ENCODE data around the gene CA11.
"Not testable (repeated sequence)": the region's sequence is repeated elsewhere in the genome, so short reads cannot be mapped to it uniquely, and the experiment has no call there.

CA11 gene

GRCh38 chr19:48646001-48646721 lies at the start of gene CA11:
Gene CA11, minus strand, starts transcription at chr19:48646187. Its CDS starts 555 bp downstream, at chr19:48645632.
- DNase-seq (ENCODE audit: low spot score): peak; percentile 95

- not testable (repeated sequence) for DNase-seq (ENCODE audit: low spot score)
Measured at GRCh38 chr19:48693629-48694028, 47.6 kb upstream of the CA11 start.

- no peak for DNase-seq (ENCODE audit: low spot score)
Measured at GRCh38 chr19:48689449-48689848, 43.5 kb upstream of the CA11 start.

GRCh38 chr19:48687776-48688175 lies 41.8 kb upstream of the CA11 start:
- no peak for DNase-seq (ENCODE audit: low spot score)

GRCh38 chr19:48686637-48687036 lies 40.6 kb upstream of the CA11 start:
- not testable (repeated sequence) for DNase-seq (ENCODE audit: low spot score)

- DNase-seq (ENCODE audit: low spot score): no peak
Measured at GRCh38 chr19:48686088-48686487, 40.1 kb upstream of the CA11 start.

- no peak for DNase-seq (ENCODE audit: low spot score)
Measured at GRCh38 chr19:48685583-48685982, 39.6 kb upstream of the CA11 start.

- DNase-seq (ENCODE audit: low spot score): no peak
Measured at GRCh38 chr19:48683349-48683748, 37.4 kb upstream of the CA11 start.

- DNase-seq (ENCODE audit: low spot score): no peak
Measured at GRCh38 chr19:48681127-48681470, 35.1 kb upstream of the CA11 start.

GRCh38 chr19:48680436-48681126 lies 34.6 kb upstream of the CA11 start:
- DNase-seq (ENCODE audit: low spot score): no peak

GRCh38 chr19:48680006-48680405 lies 34.0 kb upstream of the CA11 start:
- not testable (repeated sequence) for DNase-seq (ENCODE audit: low spot score)

- DNase-seq (ENCODE audit: low spot score): no peak
Measured at GRCh38 chr19:48678201-48678600, 32.2 kb upstream of the CA11 start.

GRCh38 chr19:48676887-48677286 lies 30.9 kb upstream of the CA11 start:
- DNase-seq (ENCODE audit: low spot score): no peak

GRCh38 chr19:48676487-48676886 lies 30.5 kb upstream of the CA11 start:
- DNase-seq (ENCODE audit: low spot score): no peak

- peak; percentile 88 for DNase-seq (ENCODE audit: low spot score)
Measured at GRCh38 chr19:48674921-48675824, 29.2 kb upstream of the CA11 start.

GRCh38 chr19:48674216-48674809 lies 28.3 kb upstream of the CA11 start:
- DNase-seq (ENCODE audit: low spot score): no peak

GRCh38 chr19:48673436-48674100 lies 27.6 kb upstream of the CA11 start:
- DNase-seq (ENCODE audit: low spot score): no peak

GRCh38 chr19:48672994-48673393 lies 27.0 kb upstream of the CA11 start, which contains the start of gene NTN5:
Gene NTN5, minus strand, starts transcription at chr19:48673017. Its CDS starts 2,031 bp downstream, at chr19:48670986.
- no peak for DNase-seq (ENCODE audit: low spot score)

GRCh38 chr19:48671446-48671995 lies 25.5 kb upstream of the CA11 start:
- no peak for DNase-seq (ENCODE audit: low spot score)

GRCh38 chr19:48670699-48671445 lies 24.9 kb upstream of the CA11 start:
- no peak for DNase-seq (ENCODE audit: low spot score)

Measured in ecto neural progenitor cell (in vitro differentiated cells).